ENCODE results near the gene MRPL52.

MRPL52 gene

GRCh38 chr14:22883173-22883976 is 53.7 kb downstream of the MRPL52 start, which contains the start of gene REM2:
REM2 (plus strand) TSS chr14:22883222; CDS start chr14:22883288, 66 bp downstream.
- TF ChIP-seq POLR2A (IDR thresholded peaks at IDR 0.05; ENCODE audit: low read depth, low read length) (no peak; the same call in 1 of the 2 replicates), POLR2AphosphoS5 (IDR thresholded peaks at IDR 0.05; ENCODE audit: low read depth, low read length) (no peak), TAF1 (IDR thresholded peaks at IDR 0.05; ENCODE audit: borderline replicate concordance, low read depth, low read length) (no peak)
- no peak for DNase-seq (ENCODE audit: insufficient read length)
- FAIRE-seq, result no peak

GRCh38 chr14:22884076-22884737 is 54.5 kb downstream of the MRPL52 start:
- no peak for DNase-seq (ENCODE audit: insufficient read length)
- no peak for TF ChIP-seq POLR2A (IDR thresholded peaks at IDR 0.05; ENCODE audit: low read depth, low read length)
- TF ChIP-seq POLR2AphosphoS5 (IDR thresholded peaks at IDR 0.05; ENCODE audit: low read depth, low read length), result no peak
- TF ChIP-seq TAF1 (IDR thresholded peaks at IDR 0.05; ENCODE audit: borderline replicate concordance, low read depth, low read length), result no peak
- no peak for FAIRE-seq
